ENCODE results near the gene NNT.
"Not testable (repeated sequence)": the region's sequence is repeated elsewhere in the genome, so short reads cannot be mapped to it uniquely, and the experiment has no call there.

Gene NNT

DNA sequence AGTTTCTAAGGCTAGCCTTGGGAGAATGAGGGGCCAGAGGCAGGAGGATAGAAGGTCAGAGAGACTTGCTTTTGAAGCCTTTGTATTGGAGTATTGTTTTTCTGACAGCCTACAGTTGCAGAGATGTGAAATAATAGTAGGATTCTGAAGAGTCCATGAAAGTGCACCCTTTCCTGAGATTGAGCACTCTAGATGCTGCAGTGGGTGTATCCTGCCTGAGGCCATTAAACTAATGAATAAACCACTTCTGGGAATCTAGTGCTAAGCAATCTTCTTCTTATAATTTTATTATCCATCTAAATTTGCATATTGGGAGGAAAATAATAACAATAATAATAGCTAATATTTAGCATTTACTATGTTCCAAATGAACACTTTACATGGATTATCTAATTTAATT, 19.3 kb upstream of the NNT start:
- DNase-seq = no peak

DNA sequence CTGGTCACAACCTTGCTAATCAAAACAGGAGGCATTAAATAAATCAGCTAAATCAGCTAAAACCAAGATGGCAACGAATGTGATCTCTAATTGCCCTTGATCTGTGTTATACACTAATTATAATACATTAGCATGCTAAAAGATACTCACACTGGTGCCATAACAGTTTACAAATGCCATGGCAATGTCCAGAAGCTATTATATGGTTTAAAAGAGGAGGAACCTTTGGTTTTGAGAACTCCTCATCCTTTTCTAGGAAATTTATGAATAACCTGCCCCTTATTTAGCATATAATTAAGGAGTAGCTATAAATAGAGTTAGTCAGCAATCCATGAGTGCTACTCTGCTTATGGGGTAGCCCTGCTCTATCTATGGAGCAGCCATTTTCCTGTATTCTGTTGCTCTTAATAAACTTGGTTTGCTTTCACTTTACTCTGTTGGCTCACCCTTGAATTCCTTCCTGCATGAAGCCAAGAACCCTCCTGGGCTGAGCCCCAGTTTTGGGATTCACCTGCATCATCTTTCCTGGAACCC, 18.7 kb upstream of the NNT start:
- no peak for DNase-seq

DNA sequence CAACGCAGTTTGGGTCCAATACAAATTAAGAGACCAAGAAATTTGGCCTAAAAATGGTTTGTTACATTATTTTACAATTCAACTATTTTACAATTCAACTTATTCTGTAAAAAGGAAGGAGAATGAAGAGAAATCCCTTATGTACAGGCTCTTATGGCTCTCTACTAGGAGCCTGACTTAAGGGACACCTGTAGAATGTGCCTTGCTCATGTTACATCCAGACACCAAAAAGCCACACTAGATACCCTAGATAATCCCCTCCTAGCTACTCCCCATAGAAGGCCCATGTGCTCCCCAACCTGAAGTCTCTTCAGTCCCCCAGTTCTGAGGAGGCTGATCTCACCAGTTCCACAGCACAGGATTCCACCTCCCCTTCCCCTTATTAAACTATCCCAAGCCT, 14.1 kb upstream of the NNT start:
- no peak for DNase-seq

DNA sequence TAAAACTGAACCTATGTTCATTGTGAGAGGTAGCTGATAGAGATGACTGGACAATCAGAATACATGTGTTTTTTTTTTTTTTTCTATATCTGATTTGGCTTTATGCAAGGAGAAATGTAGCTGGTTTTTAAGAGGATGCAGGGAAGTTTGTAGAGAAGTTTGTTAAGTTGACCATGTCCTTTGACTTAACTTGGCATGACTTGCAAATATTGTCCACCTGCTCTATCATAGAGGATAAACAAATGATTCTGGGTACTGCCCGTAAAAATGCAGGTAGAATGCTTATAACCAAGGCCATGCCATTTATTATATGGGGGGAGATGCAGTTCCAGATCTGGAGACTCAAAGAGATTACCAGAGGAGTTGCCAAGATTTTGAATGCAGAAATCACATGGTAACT, 13.7 kb upstream of the NNT start:
- DNase-seq = no peak

DNA sequence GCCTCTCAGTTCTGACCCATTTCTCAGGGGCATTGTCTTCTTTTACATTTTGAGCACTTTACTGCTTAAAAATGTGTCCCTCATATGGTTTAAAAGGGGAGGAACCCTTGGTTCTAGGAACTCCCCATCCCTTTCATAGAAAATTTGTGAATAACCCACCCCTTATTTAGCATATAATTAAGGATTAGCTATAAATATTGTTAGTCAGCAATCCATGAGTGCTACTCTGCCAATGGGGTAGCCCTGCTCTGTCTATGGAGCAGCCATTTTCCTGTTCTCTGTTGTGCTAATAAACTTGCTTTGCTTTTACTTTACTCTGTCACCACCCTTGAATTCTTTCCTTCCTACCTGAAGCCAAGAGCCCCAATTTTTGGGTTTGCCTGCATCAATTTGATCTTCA, 12.3 kb upstream of the NNT start:
- DNase-seq = no peak

DNA sequence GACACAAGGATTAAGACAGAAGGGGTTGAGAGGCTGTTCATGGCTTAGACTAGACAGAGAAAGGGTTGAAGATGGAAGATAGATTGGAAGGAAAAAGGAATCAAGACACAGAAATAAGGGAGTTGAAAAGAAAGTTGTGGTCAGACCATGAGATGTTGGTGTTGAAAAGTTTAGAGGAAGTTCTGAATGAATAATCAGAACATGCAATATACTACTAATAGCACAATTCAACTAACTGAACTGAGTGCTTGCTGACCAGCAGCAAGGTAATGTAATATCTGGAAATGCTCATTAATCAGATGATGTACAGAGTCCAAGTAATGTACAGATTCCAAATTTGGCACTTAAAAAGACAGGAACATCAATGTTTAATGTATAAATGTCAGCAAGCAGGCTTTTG, 10.6 kb upstream of the NNT start:
- DNase-seq = no peak

DNA sequence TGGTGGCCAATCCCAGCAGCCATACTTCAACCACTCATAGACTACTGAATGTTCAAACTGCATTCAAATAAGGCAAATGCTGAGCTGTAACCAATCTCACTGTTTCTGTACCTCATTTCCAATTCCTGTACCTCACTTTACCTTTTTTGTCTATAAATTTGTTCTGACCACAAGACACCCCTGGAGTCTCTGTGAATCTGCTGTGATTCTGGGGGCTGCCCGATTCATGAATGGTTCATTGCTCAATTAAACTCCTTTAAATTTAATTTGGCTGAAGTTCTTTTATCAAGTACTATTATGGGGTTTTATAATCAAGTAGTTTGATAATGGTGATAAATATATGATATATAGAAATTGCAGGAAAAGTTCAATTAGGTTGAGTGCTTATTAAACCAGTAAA, 4.1 kb upstream of the NNT start:
- DNase-seq = not testable (repeated sequence)

DNA sequence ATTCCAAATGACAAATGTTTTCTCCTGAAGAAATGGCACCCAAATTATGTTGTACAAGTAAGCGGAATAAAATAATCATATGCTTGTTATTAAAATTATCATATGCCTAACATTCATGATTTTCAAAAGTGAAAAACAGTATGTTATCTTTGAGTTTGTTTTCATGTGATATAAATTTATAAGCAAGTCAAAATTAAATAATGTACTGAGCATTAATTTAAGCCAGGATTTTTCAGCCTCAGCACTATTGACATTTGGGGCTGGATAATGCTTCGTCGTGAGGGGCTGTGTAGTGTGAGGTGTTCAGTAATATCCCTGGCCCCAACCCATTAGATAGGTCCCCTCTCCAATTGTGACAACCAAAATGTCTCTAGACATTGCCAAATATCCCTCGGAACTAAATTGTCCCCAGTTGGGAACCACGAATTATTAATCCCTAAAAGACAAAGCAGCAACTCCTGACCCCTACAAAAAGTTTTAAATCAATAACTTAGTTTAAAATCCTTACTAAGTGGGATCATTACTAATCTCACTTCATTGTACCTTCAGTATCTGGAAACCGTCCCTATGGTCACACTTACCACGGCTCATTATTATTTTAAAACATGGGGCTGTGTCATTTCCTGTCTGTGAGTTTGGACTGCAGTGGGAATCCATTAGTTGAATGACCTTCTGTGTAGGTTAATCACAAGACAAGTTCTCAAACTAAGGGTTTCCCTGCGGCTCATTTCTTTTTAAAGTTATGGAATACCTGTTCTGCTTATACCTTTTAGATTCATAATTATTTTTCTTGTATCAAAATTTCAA, 1.3 kb upstream of the NNT start:
- no peak for DNase-seq

DNA sequence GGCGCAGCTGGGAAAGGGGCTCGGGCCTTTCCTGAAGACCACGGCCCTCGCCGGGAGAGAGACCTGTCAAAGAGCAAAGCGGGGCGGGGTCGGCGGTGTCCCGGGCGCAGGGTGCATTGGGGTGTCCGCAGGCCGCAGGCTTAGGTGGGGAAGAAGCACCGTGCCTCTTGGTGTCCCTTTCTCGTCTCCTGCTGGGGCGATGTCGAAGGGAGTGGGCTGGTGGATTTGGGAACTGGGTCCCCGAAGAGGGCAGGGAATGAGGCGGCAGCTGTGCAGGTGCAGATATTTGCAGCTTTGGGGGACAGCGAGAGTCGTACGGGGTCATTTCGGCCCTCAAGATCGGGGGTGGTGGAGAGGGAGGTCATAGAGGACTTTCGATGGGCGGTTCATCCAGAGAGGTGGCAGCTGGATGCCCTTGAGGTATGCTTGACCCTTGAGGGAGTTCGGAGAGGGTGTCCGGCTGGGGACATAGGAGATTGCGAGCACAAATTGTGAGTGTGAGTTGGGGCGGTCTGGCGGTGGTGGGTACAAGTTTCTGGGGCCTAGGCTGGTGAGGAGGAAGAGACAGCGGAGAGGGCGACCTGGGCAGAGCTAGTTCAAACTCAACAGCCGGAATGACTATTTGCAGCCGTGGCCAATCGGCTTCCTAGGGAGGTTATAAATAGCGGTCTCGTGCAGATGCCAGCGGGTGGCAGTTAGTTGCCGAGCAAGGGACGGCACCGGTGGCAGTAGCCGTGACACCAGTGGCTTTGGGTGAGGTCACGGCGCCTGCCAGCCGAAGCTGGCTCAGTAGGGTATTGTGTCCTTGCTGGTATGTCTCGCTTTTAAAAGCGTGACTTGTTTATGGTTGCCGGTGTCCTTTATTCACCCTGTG, 601 bp downstream of the NNT start:
- DNase-seq = peak; percentile 55 to 60

DNA sequence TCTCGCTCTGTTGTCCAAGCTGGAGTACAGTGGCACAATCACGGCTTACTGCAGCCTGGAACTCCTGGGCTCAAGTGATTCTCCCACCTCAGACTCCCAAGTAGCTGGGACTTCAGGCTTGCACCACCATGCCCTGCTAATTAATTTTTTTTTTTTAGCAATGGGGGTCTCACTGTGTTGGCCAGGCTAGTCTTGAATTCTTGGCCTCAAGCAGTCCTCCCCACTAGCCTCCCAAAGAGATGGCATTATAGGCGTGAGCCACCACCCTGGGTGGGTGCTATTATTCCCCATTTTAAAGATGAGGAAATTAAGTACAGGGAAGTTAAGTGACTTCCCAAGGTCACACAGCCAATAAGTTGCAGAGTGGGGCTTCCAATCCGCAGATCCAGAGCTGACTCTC, 1.7 kb downstream of the NNT start:
- DNase-seq = no peak

DNA sequence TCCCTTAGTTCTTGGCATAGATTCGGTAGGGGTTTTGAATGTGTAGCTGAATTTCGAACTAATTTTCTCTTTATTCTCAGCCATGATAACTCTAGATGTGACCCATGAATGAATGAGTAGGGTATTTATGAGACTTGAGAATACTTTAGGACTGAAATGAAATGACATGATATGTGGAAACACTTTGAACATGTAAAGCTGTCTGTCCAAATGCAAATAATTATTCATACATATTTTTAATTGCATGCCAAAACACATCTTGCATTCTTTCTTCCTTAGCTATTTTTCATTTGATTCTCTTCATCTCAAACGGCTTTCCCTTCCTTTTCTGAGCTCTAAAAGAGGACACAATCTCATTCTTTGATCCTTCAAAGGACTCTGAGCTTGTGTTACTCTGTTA, 3.4 kb downstream of the NNT start:
- DNase-seq = no peak

DNA sequence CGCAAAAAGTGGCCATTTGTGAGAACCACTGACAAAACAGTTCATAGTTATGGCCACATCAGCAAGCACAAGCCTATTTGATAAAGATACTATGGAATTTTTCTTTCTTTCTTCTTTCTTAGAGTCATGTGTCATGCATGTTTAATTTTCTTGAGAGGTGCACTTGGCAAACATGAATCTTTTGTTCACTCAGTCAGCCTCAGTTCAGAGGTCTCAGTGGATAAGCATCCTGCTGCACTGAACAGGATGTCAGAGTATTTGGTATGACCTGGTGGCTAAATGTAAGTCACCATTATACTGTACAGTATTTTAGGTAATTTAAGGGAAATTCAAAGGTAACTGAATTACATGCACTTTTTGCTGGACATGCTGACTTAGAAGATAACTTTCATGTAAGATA, 5.4 kb downstream of the NNT start:
- no peak for DNase-seq

DNA sequence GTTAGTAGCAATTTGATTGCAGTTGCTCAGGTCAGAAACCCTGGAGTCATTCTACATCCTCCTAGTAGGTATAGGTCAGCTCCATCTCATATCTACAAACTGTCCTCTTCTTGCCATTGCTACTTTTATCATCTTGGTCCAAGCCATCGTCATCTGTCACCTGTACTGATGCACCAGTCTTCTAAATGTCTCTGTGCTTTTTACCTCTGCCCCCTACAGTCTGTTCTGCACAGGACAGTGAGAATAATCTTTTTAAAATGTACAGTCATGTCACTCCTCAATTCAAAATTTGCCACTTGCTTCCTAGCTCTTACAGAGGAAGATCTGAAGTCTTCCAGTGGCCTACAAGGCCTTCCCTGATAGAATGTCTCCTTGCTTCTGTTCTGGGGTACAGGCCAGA, 6.8 kb downstream of the NNT start:
- DNase-seq = no peak

DNA sequence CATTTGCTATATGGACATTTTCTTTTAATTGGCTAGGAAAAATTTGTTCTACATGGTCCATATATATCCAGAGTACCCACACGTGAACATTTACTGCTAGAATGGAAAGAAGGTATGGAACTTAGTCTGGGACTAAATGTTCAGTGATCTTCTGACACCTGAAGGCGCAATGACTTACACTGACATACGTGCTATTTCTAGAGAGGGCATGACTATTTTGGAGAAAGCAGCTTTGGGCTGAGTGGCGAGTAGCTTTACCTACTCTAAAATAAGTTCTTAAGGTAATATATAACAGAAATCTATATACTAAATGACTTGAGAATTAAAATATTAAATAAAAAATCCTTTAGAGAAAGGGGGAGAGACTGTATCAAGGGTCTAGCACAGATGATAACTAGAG, 10.4 kb downstream of the NNT start:
- no peak for DNase-seq

DNA sequence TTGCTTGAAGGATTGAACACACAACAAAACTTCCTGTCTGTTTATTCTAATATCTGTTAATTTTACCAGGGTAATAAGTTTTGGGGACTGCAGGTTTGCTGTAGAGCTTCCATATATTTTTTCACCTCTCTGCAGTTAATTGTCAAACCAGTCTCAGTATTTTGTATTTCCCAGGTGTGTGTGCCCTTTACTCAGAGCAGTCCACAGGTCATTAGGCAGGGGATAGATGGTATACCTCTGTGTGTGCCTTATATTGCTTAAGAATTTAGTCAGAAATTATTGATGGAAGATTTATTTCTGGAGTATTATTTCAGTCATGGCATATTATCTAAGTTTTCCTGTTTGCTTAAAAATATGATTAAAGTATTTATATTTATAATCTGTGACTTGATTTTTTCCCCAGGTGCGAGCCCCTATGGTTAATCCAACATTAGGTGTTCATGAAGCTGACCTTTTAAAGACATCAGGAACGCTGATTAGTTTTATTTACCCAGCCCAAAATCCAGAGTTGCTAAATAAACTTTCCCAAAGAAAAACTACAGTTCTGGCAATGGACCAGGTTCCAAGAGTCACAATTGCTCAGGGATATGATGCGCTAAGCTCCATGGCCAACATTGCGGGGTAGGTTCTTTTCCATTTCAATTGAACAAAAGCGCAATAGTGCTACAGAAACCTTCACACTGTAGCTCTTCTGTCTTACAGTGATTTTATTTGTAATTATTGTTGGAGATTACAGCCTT, 12.6 kb downstream of the NNT start:
- no peak for DNase-seq

DNA sequence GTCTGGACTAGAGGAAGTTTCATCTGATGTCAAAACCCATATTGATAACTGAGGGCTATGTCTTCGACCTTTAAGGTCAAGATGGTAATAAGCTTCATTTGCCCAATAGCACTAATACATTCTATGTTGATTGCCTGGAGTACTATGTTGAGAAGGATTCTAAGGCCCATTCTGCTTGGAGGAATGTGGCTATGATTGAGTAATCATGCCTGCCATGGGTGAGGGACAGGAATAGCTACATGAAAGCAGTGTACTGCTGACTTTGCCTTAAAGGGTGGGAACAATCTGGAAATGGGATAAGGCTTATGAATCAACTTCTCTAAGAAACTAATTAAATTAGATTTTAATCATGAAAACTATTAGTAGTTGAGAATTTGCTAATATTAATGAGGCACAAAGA, 13.6 kb downstream of the NNT start:
- DNase-seq = no peak

DNA sequence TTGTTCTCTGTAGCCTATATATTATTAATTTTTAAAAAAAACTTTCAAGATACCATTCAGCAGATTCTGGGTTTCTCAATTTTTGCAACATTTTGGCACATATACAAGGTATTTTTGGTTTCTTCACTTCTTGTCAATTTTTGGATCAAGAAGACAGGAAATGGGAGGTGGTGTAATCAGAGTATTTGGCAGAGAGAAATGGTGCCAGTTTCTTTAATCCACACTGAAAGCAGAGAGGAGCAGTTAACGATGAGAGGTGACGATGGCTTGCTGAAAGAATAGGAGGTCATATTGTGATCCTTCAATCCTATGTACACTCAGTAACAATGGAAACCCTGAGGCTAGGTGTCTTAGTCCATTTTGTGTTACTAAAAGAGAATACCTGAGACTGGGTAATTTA, 16.4 kb downstream of the NNT start:
- DNase-seq = no peak

DNA sequence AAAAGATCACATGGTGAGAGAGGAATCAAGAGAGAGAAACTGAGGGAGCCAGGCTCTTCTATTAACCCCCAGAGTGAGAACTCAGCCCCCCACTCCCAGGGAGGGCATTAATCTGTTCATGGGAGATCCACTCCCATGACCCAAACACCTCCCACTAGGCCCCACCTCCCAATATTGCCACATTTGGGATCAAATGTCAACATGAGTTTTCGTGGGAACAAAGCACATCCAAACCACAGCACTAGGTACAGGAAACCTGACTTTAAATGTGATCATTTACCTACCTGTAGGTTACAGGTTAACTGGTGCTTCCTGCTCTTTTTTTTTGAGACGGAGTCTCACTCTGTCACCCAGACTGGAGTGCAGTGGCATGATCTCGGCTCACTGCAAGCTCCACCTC, 16.9 kb downstream of the NNT start:
- DNase-seq = no peak

DNA sequence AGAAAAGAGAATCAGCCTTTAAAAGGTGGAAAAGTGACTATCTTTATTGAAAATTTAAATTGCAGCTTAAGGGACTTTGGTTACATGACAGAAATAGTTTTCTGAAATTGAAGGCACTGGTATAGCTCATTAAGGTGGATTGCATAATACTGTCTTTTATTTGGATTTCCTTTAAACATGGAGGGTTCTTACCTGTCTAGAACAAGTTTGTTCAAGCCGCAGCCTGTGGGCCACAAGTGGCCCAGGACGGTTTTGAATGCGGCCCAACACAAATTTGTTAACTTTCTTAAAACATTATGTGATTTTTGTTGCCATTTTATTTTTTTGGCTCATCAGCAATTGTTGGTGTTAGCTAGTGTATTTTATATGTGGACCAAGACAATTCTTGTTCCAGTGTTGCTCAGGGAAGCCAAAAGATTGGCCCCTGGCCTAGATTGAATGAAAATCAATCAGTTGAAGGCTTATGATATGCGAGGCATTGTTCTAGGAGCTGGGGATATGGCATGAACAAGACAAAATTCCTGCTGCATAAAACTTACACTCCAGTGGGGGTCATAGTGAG, 18.0 kb downstream of the NNT start:
- DNase-seq = no peak

DNA sequence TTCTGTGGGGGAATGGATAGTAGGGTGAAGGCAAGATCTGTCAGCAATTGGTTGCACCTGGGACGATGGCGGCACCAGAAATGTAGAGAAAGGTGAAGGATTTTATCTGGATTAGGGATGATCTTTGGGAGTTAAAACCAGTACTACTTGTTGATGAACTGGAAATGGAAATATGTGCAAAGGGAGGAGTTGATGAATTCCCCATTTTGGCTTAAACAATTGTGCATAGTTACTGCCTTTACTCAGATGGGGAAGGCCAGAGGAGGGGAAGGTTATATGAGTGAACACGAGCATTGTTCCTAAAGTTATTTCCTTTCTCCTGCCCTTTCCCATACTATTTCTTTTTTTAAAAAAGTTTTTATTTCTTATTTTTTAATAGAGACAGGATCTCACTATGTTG, 19.1 kb downstream of the NNT start:
- DNase-seq = no peak

DNA sequence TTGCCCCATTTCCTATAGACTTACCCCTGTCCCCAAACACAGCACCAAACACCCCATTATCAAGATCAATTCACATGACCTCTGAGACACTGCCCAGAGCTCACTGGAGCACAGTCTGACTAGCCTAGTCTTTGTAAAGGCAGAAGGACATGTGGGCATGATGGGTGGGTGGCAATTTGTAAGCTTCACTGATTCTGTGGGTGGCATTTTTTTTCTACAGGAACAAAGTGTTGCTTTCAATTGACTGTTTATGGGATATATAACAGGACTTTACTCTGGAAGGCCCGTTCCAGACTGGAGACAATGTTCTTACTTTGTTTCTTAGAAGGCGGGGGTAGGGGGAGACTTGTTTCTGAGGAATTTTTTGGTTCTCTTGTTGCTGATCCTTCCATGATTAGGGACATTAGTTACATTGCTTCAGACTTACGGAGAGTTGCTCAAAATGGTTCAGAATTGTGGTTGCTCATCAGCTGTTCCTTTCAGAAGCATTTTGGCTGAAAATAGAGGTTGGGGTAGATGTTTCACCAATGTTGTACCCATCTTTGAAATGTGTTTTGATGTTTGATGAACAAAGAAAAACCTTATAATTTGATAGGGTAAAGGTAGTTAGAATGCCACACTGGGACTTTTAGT, 20.2 kb downstream of the NNT start:
- no peak for DNase-seq

DNA sequence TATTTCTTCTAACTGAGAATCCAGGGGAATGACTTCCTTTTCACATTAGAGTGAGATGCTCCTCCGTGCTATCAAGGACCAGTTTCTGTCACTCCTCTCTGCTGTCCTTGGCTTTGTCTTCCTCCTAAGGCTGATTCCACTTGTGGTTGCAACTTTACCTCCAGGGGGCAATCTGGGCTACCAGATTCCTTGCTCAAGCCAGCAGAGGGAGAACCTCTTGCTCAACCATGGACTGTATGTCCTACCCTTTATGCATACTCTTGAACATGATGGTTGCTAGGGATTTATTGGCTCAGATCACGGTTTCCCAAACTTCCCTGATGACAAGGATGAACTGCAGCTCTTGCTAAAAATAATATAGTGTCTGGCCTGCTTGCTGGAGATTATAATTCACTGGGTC, 24.0 kb downstream of the NNT start:
- DNase-seq = no peak

Measured in stimulated activated CD4-positive, alpha-beta T cell treated with anti-CD3 and anti-CD28 coated beads, Interleukin-4, amount 100 ng/mL, for 4 hours (primary cell).